Endodermal cell (in vitro differentiated cells): ENCODE data around the gene AMMECR1. TPM values are rescaled to one million over a fixed set of nuclear protein-coding genes. Genes with fewer than 3 reads are reported as not detected.

ENCODE experiments used
- DNase-seq: peaks from one replicate; pipeline ENCODE4 v3.0.0-alpha.2; 2017
- H3K27ac ChIP-seq: 2 replicates; pipeline ENCODE4 v1.5.1; 2013; ENCODE audit warnings: mild to moderate bottlenecking, low read depth, low read length, moderate library complexity
- H3K27me3 ChIP-seq: 2 replicates; pipeline ENCODE4 v1.6.1; 2013; ENCODE audit warnings: mild to moderate bottlenecking, low read length, moderate library complexity; ENCODE audit not compliant: insufficient read depth, control insufficient read depth, poor library complexity, severe bottlenecking
- H3K36me3 ChIP-seq: 2 replicates; pipeline ENCODE4 v1.7.0; 2013; ENCODE audit warnings: mild to moderate bottlenecking, low read length, moderate library complexity; ENCODE audit not compliant: control insufficient read depth, insufficient read depth
- H3K4me1 ChIP-seq: one replicate; pipeline ENCODE4 v1.7.0; 2013; ENCODE audit warnings: low read length; ENCODE audit not compliant: control insufficient read depth, insufficient read depth
- H3K4me3 ChIP-seq: 2 replicates; pipeline ENCODE4 v1.5.1; 2013; ENCODE audit warnings: mild to moderate bottlenecking, low read length, moderate library complexity
- H3K9ac ChIP-seq: 2 replicates; pipeline ENCODE4 v1.6.1; 2013; ENCODE audit warnings: mild to moderate bottlenecking, low read length, moderate library complexity; ENCODE audit not compliant: poor library complexity, severe bottlenecking; ENCODE audit errors: extremely low read depth
- H3K9me3 ChIP-seq: 2 replicates; pipeline ENCODE4 v1.6.1; 2013; ENCODE audit warnings: mild to moderate bottlenecking, low read length, moderate library complexity; ENCODE audit not compliant: control insufficient read depth
- H3K27ac Mint-ChIP-seq: 2 replicates; pipeline ENCODE4 v1.8.0; 2020; ENCODE audit warnings: mixed read lengths
- H3K27me3 Mint-ChIP-seq: 2 replicates; pipeline ENCODE4 v1.8.0; 2021; ENCODE audit warnings: mild to moderate bottlenecking, mixed read lengths; ENCODE audit not compliant: insufficient read depth
- H3K36me3 Mint-ChIP-seq: 2 replicates; pipeline ENCODE4 v1.8.0; 2020; ENCODE audit warnings: low read depth, mixed read lengths
- H3K4me1 Mint-ChIP-seq: 2 replicates; pipeline ENCODE4 v1.8.0; 2020; ENCODE audit warnings: mixed read lengths
- H3K4me3 Mint-ChIP-seq: 2 replicates; pipeline ENCODE4 v1.8.0; 2020; ENCODE audit warnings: mild to moderate bottlenecking, moderate library complexity, mixed read lengths
- H3K9me3 Mint-ChIP-seq: 2 replicates; pipeline ENCODE4 v1.8.0; 2020; ENCODE audit warnings: mild to moderate bottlenecking, mixed read lengths
- WGBS, 2 experiments: methylation state at CpG; one replicate each; pipeline versions ENCODE4 v1.1.5 to v1.1.7; 2013; ENCODE audit warnings: missing lambda C conversion rate in 2 of 2, mixed read lengths in 1 of 2; ENCODE audit not compliant: insufficient coverage in 1 of 2, insufficient read length in 1 of 2; 5-methylcytosine and 5-hydroxymethylcytosine counted together
- total RNA-seq, 2 donors: library from RNA; stranded (reverse); fragmentation: NEBNext Ultra II Directional in 1 of 2; extraction: Animal tissue kit (Norgen Biotek cat#: 25700) in 1 of 2; gene quantifications; 2 replicates in 1 of 2; 3 replicates in 1 of 2; pipeline ENCODE4 v1.2.1, GENCODE V29; 2021
- TF ChIP-seq, protein P1 (sequence below): fragments of 200-600 bp; sonication (generic); conservative IDR thresholded peaks from 2 replicates; pipeline ENCODE4 v1.5.0; 2021; ENCODE audit warnings: antibody characterized with exemption, mild to moderate bottlenecking

Gene AMMECR1
- total RNA-seq, 2 donors from 2014 or later: 26.8 to 62.2 TPM

DNA sequence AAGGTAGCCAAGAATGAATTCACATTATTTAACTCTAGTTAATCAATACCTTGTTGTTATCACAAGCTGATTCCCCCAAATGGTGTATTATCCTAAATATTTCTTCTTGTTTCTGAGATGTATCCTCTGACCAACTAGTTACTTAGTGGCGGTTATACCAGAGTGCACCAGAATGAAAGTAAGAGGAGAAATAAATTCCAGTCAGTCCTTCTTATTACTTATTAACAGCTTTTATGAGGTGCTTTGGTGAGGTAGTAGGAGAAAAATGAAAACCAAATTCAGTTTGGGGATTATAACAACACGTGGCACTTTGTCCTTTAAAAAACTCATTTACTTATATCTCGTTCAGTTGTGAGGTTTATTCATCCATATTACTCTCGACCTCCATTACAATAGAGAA lies 101.9 kb downstream of the AMMECR1 start:
- Mint-ChIP-seq H3K27ac (no peak overlapping the region), H3K4me1 (peaks cover 5% of the 10 kb centered on the region), H3K36me3 (peaks cover 14% of the 10 kb centered on the region), H3K27me3 (no peaks in the 10 kb centered on the region), H3K9me3 (no peaks in the 10 kb centered on the region), H3K4me3 (no peak overlapping the region)
- H3K4me1 ChIP-seq: no peaks in the 10 kb centered on the region
- no peaks in the 10 kb centered on the region for H3K9me3 ChIP-seq
- H3K27ac ChIP-seq: no peak overlapping the region
- no peak for DNase-seq
- H3K36me3 ChIP-seq: peaks cover 17% of the 10 kb centered on the region
- no peaks in the 10 kb centered on the region for H3K27me3 ChIP-seq
- TF ChIP-seq, protein P1, sequence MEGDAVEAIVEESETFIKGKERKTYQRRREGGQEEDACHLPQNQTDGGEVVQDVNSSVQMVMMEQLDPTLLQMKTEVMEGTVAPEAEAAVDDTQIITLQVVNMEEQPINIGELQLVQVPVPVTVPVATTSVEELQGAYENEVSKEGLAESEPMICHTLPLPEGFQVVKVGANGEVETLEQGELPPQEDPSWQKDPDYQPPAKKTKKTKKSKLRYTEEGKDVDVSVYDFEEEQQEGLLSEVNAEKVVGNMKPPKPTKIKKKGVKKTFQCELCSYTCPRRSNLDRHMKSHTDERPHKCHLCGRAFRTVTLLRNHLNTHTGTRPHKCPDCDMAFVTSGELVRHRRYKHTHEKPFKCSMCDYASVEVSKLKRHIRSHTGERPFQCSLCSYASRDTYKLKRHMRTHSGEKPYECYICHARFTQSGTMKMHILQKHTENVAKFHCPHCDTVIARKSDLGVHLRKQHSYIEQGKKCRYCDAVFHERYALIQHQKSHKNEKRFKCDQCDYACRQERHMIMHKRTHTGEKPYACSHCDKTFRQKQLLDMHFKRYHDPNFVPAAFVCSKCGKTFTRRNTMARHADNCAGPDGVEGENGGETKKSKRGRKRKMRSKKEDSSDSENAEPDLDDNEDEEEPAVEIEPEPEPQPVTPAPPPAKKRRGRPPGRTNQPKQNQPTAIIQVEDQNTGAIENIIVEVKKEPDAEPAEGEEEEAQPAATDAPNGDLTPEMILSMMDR: no peak
- H3K9ac ChIP-seq: no peak overlapping the region
- WGBS, 2 experiments: 81% methylated on average over 2 of the region's 4 CpGs; no CpG with 5 or more reads in 1 of the 2 experiments
- H3K4me3 ChIP-seq: no peak overlapping the region

DNA sequence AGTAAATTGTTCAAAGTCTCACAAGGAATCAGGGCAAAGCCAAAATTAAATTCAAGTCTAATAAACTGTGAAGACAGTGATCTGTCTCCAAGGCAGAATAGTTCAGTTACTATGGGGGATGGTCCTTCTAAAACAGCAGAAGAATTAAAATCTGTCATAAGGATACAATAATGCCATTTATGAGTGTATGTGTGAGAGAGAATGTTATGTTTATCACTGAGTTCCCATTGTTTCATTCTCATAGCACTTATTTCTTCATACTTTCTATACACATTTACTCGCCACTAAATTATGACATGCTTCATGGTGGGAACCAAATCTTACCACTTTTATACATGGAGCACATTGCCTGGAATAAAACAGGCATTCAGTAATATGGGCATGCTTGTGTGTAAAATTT lies 102.5 kb downstream of the AMMECR1 start:
- 100% methylated on average over 1 of the region's 1 CpG for WGBS, 2 experiments
- Mint-ChIP-seq H3K9me3 (no peaks in the 10 kb centered on the region), H3K27ac (no peak overlapping the region), H3K4me3 (no peak overlapping the region), H3K36me3 (peaks cover 14% of the 10 kb centered on the region), H3K4me1 (peaks cover 10% of the 10 kb centered on the region), H3K27me3 (no peaks in the 10 kb centered on the region)
- Histone ChIP-seq H3K4me3 (no peak overlapping the region), H3K36me3 (peaks cover 17% of the 10 kb centered on the region), H3K27me3 (no peaks in the 10 kb centered on the region), H3K9me3 (no peaks in the 10 kb centered on the region), H3K9ac (no peak overlapping the region), H3K27ac (no peak overlapping the region), H3K4me1 (no peaks in the 10 kb centered on the region)
- no peak for DNase-seq
- TF ChIP-seq, protein P1: no peak

DNA sequence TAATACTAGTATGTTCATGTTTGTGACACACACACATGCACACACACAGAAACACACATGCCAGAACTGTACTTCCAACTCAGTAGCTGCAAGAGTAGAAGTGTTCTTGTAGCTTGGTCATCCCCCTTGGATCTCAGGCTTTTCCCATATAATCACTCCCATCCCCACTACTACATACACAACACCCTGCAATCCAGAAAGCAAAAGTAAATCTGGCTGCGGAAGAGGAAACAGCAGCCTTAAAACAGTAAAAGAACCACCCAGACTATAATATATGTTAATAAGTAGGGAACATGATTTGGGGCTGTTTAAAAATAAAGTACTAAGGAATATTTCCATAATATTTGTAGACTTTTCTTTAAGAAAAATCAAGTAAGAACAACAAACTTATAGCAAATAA lies 103.2 kb downstream of the AMMECR1 start:
- DNase-seq: no peak
- no peak overlapping the region for H3K9ac ChIP-seq
- peaks cover 10% of the 10 kb centered on the region for H3K4me1 Mint-ChIP-seq
- H3K27me3 Mint-ChIP-seq: no peaks in the 10 kb centered on the region
- no CpG with 5 or more reads among the region's 1 CpG for WGBS, 2 experiments
- TF ChIP-seq, protein P1: no peak
- peaks cover 17% of the 10 kb centered on the region for H3K36me3 ChIP-seq
- H3K4me3 Mint-ChIP-seq: no peak overlapping the region
- no peaks in the 10 kb centered on the region for H3K9me3 ChIP-seq
- no peaks in the 10 kb centered on the region for H3K9me3 Mint-ChIP-seq
- H3K4me3 ChIP-seq: no peak overlapping the region
- H3K27me3 ChIP-seq: no peaks in the 10 kb centered on the region
- H3K27ac ChIP-seq: no peak overlapping the region
- no peak overlapping the region for H3K27ac Mint-ChIP-seq
- peaks cover 14% of the 10 kb centered on the region for H3K36me3 Mint-ChIP-seq
- no peaks in the 10 kb centered on the region for H3K4me1 ChIP-seq
